HEK293 (cell line): Measurements from ENCODE around the gene PSMD13.

ENCODE experiments used
- SP2 ChIP-seq: fragments of 450-650 bp; formaldehyde crosslinking; IDR thresholded peaks from 2 replicates; pipeline ENCODE4 v1.5.1; 2016; ENCODE audit warnings: missing biosample characterization, missing genetic modification characterization
- YY1 ChIP-seq: fragments of 450-650 bp; formaldehyde crosslinking; IDR thresholded peaks from 2 replicates; pipeline ENCODE4 v1.5.1; 2018; ENCODE audit warnings: missing biosample characterization, missing genetic modification characterization
- ZBTB48 ChIP-seq: fragments of 450-650 bp; formaldehyde crosslinking; IDR thresholded peaks from 2 replicates; pipeline ENCODE4 v1.5.1; 2016; ENCODE audit warnings: missing biosample characterization, missing genetic modification characterization
- ZFHX2 ChIP-seq: fragments of 450-650 bp; formaldehyde crosslinking; conservative IDR thresholded peaks from 2 replicates; pipeline ENCODE4 v1.5.1; 2016; ENCODE audit warnings: missing biosample characterization, missing genetic modification characterization
- ZNF114 ChIP-seq: fragments of 450-650 bp; formaldehyde crosslinking; IDR thresholded peaks from 2 replicates; pipeline ENCODE4 v1.5.0; 2017; ENCODE audit warnings: missing biosample characterization, missing genetic modification characterization
- ZNF366 ChIP-seq: fragments of 450-650 bp; formaldehyde crosslinking; conservative IDR thresholded peaks from 2 replicates; pipeline ENCODE4 v1.5.1; 2016; ENCODE audit warnings: missing biosample characterization, missing genetic modification characterization
- ZNF768 ChIP-seq: fragments of 450-650 bp; formaldehyde crosslinking; IDR thresholded peaks from 2 replicates; pipeline ENCODE4 v1.5.1; 2018; ENCODE audit warnings: missing biosample characterization, mild to moderate bottlenecking, missing genetic modification characterization
- ZNF785 ChIP-seq: fragments of 450-650 bp; formaldehyde crosslinking; IDR thresholded peaks from 2 replicates; pipeline ENCODE4 v1.5.1; 2016; ENCODE audit warnings: missing biosample characterization, missing genetic modification characterization
- TF ChIP-seq, protein P1 (sequence below): fragments of 450-650 bp; formaldehyde crosslinking; IDR thresholded peaks from 2 replicates; pipeline ENCODE4 v1.5.1; 2016; ENCODE audit warnings: missing biosample characterization, missing genetic modification characterization
- TF ChIP-seq, protein P2 (sequence below): fragments of 450-650 bp; formaldehyde crosslinking; IDR thresholded peaks from 2 replicates; pipeline ENCODE4 v1.5.1; 2016; ENCODE audit warnings: missing biosample characterization, missing genetic modification characterization
- TF ChIP-seq, protein P3 (sequence below): fragments of 450-650 bp; formaldehyde crosslinking; IDR thresholded peaks from 2 replicates; pipeline ENCODE4 v1.5.1; 2016; ENCODE audit warnings: missing biosample characterization, missing genetic modification characterization
- TF ChIP-seq, protein P4 (sequence below): fragments of 450-650 bp; formaldehyde crosslinking; IDR thresholded peaks from 2 replicates; pipeline ENCODE4 v1.5.1; 2016; ENCODE audit warnings: missing biosample characterization, missing genetic modification characterization
- TF ChIP-seq, protein P5 (sequence below): IDR thresholded peaks from 2 replicates; pipeline ENCODE4 v1.6.1; 2011; ENCODE audit warnings: mild to moderate bottlenecking, low read depth, low read length, borderline replicate concordance

DNA sequence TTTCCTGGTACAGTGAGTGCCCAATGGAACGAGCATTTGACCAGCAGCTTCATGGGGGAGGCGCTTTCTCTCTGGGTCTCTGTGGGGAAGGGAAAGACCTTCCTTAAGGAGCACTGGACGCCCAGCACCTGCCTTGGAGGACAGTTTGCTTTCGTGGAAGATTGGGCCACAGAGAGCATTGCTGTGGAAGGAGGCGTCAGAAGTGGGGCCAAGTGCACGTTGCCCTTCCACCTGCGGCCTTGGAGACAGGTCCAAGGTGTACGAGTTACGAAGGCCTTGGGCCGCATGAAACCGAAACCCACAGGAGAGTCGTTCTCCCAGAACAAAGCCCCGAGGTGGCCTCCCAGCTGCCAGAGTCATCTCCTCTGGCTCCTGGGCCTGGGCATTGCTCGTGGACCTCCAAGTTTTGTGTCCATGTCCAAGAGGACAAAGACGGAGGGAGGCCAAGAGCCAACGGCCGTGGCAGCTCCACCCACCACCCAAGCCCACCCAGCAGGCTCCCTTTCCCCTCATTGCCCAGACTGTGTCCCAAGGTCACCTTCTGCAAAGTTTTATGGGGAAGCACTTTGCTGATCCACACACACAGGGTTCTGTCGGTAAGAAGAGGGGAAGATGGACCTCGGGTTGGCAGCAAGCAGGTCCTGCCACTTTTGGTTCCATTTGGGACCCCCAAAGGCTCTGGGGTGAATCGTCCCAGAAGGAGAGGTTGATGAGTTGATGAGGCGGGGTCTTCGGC, 35.6 kb downstream of the PSMD13 start:
- no peak for TF ChIP-seq ZNF768 (tag by site-specific recombination)
- TF ChIP-seq, protein P1, sequence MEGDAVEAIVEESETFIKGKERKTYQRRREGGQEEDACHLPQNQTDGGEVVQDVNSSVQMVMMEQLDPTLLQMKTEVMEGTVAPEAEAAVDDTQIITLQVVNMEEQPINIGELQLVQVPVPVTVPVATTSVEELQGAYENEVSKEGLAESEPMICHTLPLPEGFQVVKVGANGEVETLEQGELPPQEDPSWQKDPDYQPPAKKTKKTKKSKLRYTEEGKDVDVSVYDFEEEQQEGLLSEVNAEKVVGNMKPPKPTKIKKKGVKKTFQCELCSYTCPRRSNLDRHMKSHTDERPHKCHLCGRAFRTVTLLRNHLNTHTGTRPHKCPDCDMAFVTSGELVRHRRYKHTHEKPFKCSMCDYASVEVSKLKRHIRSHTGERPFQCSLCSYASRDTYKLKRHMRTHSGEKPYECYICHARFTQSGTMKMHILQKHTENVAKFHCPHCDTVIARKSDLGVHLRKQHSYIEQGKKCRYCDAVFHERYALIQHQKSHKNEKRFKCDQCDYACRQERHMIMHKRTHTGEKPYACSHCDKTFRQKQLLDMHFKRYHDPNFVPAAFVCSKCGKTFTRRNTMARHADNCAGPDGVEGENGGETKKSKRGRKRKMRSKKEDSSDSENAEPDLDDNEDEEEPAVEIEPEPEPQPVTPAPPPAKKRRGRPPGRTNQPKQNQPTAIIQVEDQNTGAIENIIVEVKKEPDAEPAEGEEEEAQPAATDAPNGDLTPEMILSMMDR (tag by site-specific recombination), result no peak
- no peak for TF ChIP-seq YY1 (tag by site-specific recombination)
- TF ChIP-seq, protein P2, sequence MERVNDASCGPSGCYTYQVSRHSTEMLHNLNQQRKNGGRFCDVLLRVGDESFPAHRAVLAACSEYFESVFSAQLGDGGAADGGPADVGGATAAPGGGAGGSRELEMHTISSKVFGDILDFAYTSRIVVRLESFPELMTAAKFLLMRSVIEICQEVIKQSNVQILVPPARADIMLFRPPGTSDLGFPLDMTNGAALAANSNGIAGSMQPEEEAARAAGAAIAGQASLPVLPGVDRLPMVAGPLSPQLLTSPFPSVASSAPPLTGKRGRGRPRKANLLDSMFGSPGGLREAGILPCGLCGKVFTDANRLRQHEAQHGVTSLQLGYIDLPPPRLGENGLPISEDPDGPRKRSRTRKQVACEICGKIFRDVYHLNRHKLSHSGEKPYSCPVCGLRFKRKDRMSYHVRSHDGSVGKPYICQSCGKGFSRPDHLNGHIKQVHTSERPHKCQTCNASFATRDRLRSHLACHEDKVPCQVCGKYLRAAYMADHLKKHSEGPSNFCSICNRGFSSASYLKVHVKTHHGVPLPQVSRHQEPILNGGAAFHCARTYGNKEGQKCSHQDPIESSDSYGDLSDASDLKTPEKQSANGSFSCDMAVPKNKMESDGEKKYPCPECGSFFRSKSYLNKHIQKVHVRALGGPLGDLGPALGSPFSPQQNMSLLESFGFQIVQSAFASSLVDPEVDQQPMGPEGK (tag by site-specific recombination), result no peak
- TF ChIP-seq, protein P3, sequence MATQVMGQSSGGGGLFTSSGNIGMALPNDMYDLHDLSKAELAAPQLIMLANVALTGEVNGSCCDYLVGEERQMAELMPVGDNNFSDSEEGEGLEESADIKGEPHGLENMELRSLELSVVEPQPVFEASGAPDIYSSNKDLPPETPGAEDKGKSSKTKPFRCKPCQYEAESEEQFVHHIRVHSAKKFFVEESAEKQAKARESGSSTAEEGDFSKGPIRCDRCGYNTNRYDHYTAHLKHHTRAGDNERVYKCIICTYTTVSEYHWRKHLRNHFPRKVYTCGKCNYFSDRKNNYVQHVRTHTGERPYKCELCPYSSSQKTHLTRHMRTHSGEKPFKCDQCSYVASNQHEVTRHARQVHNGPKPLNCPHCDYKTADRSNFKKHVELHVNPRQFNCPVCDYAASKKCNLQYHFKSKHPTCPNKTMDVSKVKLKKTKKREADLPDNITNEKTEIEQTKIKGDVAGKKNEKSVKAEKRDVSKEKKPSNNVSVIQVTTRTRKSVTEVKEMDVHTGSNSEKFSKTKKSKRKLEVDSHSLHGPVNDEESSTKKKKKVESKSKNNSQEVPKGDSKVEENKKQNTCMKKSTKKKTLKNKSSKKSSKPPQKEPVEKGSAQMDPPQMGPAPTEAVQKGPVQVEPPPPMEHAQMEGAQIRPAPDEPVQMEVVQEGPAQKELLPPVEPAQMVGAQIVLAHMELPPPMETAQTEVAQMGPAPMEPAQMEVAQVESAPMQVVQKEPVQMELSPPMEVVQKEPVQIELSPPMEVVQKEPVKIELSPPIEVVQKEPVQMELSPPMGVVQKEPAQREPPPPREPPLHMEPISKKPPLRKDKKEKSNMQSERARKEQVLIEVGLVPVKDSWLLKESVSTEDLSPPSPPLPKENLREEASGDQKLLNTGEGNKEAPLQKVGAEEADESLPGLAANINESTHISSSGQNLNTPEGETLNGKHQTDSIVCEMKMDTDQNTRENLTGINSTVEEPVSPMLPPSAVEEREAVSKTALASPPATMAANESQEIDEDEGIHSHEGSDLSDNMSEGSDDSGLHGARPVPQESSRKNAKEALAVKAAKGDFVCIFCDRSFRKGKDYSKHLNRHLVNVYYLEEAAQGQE (tag by site-specific recombination), result no peak
- TF ChIP-seq, protein P4, sequence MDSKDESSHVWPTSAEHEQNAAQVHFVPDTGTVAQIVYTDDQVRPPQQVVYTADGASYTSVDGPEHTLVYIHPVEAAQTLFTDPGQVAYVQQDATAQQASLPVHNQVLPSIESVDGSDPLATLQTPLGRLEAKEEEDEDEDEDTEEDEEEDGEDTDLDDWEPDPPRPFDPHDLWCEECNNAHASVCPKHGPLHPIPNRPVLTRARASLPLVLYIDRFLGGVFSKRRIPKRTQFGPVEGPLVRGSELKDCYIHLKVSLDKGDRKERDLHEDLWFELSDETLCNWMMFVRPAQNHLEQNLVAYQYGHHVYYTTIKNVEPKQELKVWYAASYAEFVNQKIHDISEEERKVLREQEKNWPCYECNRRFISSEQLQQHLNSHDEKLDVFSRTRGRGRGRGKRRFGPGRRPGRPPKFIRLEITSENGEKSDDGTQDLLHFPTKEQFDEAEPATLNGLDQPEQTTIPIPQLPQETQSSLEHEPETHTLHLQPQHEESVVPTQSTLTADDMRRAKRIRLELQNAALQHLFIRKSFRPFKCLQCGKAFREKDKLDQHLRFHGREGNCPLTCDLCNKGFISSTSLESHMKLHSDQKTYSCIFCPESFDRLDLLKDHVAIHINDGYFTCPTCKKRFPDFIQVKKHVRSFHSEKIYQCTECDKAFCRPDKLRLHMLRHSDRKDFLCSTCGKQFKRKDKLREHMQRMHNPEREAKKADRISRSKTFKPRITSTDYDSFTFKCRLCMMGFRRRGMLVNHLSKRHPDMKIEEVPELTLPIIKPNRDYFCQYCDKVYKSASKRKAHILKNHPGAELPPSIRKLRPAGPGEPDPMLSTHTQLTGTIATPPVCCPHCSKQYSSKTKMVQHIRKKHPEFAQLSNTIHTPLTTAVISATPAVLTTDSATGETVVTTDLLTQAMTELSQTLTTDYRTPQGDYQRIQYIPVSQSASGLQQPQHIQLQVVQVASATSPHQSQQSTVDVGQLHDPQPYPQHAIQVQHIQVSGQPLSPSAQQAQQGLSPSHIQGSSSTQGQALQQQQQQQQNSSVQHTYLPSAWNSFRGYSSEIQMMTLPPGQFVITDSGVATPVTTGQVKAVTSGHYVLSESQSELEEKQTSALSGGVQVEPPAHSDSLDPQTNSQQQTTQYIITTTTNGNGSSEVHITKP (tag by site-specific recombination), result no peak
- no peak for TF ChIP-seq ZNF114 (tag by site-specific recombination)
- no peak for TF ChIP-seq ZFHX2 (tag by site-specific recombination)
- TF ChIP-seq ZBTB48 (tag by site-specific recombination), result no peak
- no peak for TF ChIP-seq SP2 (tag by site-specific recombination)
- TF ChIP-seq ZNF785 (tag by site-specific recombination), result no peak
- TF ChIP-seq, protein P5, sequence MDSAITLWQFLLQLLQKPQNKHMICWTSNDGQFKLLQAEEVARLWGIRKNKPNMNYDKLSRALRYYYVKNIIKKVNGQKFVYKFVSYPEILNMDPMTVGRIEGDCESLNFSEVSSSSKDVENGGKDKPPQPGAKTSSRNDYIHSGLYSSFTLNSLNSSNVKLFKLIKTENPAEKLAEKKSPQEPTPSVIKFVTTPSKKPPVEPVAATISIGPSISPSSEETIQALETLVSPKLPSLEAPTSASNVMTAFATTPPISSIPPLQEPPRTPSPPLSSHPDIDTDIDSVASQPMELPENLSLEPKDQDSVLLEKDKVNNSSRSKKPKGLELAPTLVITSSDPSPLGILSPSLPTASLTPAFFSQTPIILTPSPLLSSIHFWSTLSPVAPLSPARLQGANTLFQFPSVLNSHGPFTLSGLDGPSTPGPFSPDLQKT, result no peak
- no peak for TF ChIP-seq ZNF366
